Left cardiac atrium (tissue), 4 donors: ENCODE measurements around the gene EZR. TPM values are rescaled to one million over a fixed set of nuclear protein-coding genes. Genes with fewer than 3 reads are reported as not detected.

Source experiments
- ATAC-seq, 2 donors: fragments of 200-7000 bp; cut with Tn5 transposase; one replicate each; pipeline ENCODE4 v1.9.1; 2020; ENCODE audit warnings: mild to moderate bottlenecking in 2 of 2, moderate library complexity in 2 of 2
- DNase-seq: peaks from one replicate; pipeline ENCODE4 v3.0.0-alpha.2; 2020
- intact Hi-C, 2 donors: fragments of 100-400 bp; cut with DNase I; formaldehyde crosslinking; loops; one replicate each; pipeline versions ENCODE4 v1.14.1 to v1.15.1; 2022 to 2023
- total RNA-seq, 2 donors: library from RNA; stranded (reverse); fragmentation: NEBNext Ultra II Directional; extraction: Animal tissue kit (Norgen Biotek cat#: 25700); gene quantifications; one replicate each; pipeline ENCODE4 v1.2.1, GENCODE V29; 2021
- donor health status: DM: no; HTN: yes; CAD: no.
- donor health status: DM: no; HTN: yes; CAD: no; lungs with severe emphysema.
- donor health status: DM: yes; HTN: yes; CAD: no.
- donor health status: Dilated cardiomyopathy.

EZR gene
- total RNA-seq, 2 donors from 2014 or later, result 140 to 217 TPM

DNA sequence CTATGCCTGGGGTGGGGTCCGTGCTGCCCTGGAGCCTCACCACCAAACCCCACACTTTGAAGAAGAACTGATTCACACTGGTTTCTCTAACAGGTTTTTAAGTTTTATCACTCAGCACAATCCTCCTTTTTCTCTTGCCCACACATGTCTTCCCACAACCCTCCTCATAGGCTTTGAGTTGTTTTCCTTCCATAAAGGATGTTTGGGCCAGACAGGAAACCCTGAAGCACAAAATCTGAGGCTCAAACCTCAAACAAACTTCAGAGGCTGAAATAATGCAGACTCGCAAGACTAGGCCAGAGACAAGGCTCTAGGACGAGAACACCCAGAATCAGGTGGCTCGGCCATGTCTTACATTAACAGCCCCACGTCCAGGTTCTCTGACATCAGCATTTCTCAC is 35.3 kb downstream of the EZR start:
- DNase-seq (no peak), ATAC-seq (no peak)
- intact Hi-C loops, result no loop called here

DNA sequence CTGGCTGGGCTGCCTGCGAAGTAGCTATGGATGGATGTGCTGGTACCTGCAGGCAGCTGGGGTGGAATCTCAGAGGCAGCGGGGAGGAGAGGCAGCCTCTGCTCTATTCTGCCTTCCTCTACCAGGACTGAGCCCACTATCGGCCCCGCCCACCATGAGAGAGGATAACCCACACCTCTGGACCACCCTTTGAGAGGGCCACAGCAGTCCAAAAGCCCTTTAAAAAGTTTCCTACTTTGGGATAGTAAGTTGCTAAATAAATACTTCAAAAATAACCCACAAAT is 36.1 kb downstream of the EZR start:
- intact Hi-C loops, result no loop called here
- DNase-seq (no peak), ATAC-seq (no peak)

DNA sequence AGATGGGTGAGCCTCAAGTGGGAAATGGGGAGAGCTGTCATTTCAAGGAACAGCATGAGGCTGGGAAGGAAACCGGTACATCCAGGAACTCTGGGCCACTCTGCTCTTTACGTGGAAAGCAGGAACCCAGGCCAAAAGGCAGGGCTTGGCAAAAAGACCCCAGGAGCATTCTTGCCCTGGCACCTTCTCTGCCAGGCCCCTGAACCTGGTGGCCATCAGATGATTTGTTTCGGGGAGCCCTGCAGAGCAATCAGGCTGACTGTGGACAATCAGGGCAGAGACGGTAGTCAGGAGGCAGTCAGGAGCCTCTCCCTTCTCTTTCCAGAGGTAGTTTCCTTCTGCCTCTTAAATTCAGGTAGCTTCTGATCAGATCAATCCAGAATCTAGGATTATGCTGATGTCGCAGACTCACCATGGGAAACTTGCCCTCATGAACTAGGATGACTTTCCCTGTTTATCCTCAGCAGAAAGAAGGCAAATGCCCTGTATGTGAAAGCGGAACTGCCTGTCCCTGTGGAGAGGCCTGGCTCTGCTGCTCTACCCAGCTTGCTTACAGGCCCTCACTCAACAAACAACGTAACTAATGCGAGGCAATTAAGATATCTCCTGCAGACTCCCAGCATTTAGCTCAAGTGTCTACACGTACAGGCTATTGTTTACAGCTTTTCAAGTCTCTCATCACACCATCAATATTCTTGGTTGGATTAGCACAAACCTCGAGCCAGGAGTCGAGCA is 36.6 kb downstream of the EZR start:
- ATAC-seq (no peak), DNase-seq (no peak)
- intact Hi-C loops, result no loop called here

DNA sequence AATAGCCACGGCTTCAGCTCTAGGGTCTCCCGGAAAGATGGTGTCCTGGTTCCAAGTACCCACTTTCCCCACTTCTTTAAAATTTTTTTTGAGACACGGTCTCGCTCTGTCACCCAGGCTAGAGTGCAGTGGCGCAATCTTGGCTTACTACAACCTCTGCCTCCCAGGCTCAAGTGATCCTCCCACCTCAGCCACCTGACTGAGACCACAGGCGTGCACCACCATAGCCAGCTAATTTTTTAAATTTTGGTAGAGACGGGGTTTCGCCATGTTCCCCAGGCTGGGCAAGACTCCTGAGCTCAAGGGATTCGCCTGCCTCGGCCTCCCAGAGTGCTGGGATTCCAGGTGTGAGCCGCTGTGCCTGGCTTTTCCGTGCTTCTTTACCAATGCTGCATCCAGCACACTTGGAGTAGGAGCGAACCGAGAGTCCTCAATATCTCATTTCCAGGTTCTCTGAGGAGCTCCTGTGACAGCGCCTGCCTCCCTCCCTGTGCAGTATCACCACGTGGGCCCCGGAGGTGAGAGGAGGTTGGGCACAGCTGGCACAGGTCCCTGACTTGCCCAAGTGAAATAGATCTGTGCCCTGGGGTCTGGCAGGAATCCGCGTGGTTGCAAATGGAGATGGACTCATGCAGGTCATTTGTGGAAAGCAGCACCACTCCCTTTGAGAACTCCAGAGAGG is 37.3 kb downstream of the EZR start:
- DNase-seq (no peak), ATAC-seq (peak in 1 of 2 donors; percentile 1)
- intact Hi-C loops, result no loop called here

DNA sequence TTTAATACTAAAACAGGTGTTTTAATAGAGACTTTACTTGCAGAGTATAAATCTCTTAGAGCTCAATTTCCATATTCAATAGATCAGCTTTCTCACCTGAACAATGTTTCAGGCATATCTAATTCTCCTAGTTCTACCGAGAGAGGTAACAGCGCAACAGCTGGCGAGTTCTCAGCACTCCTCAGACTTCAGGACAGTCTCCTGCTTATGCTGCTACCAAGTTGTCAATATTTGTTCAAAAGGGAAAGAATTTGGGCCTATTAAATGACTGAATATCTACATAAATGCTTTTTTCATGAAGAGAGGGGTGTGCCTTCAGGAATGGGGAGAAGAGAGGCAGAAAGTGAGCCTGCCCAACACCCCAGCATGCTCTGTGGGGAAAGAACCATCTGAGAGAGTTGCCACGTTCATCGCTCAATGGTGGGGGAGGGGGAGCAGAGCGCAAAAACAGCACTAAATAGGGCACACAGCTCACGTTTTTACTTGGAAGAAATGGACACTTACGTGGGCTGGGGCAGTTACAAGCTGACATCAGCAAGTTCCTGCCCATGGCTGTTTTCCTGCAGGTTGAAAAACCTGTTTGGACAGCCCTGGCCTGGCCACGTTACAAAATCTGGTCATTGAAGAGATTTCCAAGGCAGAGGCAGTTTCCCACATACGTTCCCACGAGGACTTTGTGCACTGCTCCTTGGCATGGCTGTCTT is 38.0 kb downstream of the EZR start:
- no peak for ATAC-seq
- intact Hi-C loops, result no loop called here
- no peak for DNase-seq

DNA sequence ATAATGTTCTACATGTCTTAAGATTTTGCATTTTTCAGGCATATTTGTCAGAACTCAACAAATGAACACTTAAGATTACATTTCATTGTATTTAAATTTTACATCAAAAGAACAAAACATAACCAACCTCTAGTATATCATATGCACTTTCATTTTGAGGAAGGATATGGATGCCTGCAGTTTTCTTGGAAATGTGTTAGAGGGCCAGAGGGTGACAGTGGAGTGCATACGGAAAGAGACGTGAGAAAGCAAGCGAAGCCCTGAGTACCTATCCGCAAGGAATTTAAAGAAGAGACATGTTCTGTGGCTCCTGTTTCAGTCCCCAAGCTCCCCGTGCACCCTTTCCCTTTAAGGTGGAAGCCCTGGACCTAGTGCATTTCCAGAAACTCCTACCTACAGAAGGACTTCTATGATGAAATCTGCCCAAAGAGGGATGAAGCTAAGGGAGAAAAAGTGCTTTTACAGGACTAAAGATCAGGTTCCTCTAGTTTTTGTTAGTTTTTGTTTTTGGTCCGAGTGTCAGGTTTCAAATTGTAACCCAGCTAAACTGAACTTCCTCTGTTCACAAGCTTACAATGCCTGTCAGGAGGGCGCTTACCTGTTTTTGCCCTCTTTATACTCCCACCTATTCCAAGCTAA is 38.8 kb downstream of the EZR start:
- ATAC-seq (no peak), DNase-seq (no peak)
- intact Hi-C loops, result no loop called here

DNA sequence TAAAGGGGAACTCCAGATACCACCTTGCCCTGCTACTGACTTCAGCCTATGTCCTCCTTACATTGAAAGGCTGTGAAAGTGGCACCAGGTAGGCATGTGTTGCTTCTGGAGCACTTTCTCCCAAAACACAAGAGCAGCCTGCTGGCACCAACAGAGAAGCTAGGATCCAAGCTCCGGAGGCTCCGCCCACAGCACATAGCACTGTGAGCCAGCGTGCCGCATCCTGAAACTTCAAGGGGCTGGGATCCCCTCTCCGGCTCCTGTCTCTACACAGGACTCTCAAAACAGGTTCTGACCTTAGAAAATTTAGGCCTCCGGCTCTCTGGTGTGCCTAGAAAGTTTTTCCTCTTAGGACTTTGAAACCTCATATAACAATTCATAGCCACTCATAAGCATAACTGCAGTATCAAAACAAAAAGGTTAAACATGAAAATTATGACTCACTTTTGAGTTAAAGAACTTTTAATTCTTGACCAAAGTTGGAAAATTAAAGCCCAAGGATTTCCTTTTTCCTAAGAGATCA is 41.1 kb downstream of the EZR start:
- ATAC-seq (peak; percentile 7 to 32), DNase-seq (no peak)
- intact Hi-C loops, result no loop called here

DNA sequence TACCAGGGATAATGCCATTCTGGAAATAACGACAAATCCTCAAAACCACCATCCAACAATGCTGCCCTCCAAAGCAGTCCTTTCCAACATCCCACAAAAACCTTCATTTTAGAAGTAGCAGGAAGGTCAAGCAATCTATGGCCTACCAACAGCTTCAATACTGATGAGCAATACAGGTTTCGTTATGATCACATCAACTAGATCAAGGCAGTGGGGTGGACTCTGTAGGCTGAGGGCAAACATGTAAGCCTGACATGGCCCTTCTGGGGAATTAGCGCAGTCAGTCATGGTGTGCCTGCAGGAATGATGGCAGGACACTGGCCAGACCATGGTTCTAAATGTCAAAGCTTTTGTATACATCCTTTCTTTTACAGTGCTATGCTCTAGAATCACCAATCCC is 41.7 kb downstream of the EZR start:
- intact Hi-C loops, result no loop called here
- DNase-seq (no peak), ATAC-seq (no peak)

DNA sequence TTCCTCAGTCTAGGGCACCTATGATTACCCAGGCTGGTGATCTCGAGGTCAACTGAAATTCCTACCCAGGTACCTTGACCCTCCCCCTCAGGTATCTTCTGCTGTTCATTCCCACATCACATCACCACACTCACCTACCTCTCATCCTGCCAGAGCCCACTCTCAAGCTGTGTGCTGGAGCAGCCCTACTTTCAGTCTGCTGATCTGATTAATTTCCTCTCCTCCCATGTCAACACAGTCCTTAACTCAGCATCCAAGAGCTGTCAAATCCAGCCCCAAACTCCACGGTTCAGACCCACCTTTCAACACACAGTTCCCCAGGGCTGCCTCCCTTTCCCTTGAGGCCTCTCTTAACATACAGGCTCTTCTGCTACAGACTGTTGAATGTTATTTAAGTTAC is 42.4 kb downstream of the EZR start:
- intact Hi-C loops, result no loop called here
- DNase-seq (no peak), ATAC-seq (no peak)

DNA sequence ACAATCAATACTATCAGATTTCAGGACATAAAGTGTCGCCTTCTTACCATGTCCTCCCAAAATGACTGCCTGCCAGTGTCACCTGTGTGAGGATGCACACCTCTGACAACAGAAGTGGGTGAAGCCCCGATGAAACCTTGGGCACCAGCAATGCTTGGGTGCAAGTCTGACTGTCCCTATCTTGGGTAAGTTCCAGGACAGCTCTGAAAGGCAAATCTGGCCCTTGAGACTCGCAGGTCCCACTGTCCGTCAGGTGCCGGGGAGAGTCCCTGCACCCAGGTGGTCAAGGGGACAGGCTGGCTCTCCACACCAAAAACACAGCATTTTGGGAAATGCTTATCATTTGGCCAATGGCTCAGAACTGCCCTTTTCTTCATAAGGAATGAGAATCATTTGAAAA is 43.3 kb downstream of the EZR start:
- DNase-seq (no peak), ATAC-seq (no peak)
- intact Hi-C loops, result no loop called here

DNA sequence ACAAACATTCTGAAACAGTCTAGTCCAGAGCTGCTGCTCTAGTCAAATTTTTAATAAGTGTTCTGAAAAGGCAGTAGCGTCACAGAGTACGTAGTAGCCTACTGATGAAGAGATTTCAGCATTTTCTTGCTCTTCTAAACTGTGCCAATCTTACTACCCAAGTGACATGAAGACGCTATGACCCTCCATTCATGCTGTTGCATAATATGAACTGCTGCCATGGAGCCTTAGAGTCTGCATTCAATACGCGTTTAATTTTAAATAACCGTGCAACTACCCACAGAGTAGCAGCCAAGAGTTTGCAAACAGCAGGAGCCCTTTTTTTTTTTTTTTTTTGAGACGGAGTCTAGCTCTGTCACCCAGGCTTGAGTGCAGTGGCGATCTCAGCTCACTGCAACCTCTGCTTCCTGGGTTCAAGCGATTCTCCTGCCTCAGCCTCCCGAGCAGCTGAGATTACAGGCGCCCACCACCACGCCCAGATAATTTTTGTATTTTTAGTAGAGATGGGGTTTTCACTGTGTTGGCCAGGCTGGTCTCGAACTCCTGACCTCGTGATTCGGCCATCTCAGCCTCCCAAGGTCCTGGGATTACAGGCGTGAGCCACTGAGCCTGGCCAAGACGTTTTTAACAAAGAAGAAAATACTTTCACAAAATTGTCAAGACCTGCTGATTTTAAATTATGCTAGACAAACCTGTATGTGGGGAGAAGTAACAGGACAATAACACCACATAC is 44.3 kb downstream of the EZR start:
- intact Hi-C loops, result no loop called here
- ATAC-seq (no peak), DNase-seq (no peak)

DNA sequence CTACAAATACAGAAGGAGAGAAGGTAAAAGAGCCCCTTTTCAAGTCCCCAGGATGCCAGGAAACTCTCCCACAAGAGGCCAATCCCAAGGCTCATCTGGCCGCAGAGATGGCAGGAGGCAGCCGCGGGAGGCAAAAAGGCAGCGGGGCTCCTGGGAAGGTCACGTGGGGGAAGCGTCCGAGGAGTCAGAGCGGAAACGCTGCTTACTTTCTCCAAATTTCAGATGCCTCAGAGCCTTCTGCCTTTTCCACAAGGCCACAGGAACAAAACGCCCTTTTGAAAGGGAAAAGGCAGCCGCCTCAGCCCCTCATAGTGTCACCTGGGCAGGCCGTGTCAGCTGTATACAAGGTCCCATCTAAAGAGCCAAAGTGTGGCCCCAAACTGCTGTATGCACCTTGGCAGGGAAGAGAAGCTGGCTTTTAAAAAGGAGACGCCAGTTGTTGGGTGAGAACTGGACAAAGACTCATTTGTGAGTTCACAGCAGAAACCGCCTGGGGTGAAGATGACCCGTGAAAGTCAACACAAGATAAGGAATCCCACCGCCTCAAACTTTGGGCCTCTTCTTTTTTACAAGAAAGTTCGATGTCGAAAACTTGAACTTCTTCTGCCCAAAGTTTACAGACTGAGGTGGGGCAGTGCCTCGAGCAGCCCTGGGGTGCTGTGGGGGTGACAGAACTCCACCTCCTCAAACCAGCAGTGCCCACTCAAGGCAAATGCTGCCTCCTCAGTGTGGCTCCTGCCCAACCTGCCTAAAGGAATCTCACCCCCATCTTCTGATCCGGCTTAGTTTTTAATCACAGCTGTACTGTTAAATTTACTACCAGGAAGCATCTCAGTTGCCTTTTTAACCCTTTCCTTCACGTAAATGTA is 45.4 kb downstream of the EZR start:
- intact Hi-C loops, result no loop called here
- no peak for ATAC-seq
- DNase-seq, result no peak

DNA sequence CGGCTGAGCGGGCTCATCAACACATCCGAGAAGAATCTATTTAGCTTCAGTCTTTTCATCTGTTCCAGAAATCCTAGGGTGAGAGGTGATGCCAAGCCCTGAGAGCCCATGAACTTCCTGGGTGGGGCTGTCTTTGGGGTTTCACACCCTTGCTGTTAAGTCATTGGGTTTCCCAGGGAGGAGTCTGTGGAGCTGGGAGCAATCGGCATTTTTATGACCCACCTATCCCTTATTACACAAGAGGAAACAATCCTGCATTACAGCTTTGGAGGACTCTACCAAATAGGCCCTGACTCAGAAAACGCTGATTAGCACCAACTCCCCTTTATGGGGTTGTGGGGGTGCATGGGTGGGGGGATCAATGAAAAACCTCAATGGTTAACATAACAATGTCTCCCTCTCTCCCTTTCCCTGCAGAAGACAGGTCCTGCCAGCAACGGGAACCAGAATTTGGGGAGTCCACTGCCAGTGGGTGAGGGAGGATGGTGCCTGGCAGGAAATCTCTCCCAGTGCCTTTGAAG is 46.3 kb downstream of the EZR start:
- DNase-seq (no peak), ATAC-seq (peak in 1 of 2 donors; percentile 1)
- intact Hi-C loops, result no loop called here

DNA sequence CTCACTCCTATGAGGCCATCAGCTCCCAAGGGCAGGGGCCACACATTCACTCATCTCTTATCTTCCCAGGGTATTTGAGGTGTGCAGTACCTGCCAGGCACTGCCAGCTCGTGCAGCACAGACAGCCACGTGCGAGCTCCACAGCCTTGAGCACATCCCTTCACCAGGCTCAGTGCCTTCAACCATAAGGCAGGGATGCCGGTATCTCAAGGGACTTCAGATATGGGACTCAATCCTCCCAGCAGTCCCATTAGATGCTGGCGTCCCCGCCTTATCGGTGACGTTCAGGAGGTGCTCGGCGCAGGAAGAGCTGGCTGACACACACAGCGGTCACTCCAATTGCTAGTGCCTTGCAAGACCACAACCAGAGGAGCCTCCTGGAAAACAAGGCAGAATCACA is 47.0 kb downstream of the EZR start:
- no peak for ATAC-seq
- intact Hi-C loops, result no loop called here
- DNase-seq, result no peak

DNA sequence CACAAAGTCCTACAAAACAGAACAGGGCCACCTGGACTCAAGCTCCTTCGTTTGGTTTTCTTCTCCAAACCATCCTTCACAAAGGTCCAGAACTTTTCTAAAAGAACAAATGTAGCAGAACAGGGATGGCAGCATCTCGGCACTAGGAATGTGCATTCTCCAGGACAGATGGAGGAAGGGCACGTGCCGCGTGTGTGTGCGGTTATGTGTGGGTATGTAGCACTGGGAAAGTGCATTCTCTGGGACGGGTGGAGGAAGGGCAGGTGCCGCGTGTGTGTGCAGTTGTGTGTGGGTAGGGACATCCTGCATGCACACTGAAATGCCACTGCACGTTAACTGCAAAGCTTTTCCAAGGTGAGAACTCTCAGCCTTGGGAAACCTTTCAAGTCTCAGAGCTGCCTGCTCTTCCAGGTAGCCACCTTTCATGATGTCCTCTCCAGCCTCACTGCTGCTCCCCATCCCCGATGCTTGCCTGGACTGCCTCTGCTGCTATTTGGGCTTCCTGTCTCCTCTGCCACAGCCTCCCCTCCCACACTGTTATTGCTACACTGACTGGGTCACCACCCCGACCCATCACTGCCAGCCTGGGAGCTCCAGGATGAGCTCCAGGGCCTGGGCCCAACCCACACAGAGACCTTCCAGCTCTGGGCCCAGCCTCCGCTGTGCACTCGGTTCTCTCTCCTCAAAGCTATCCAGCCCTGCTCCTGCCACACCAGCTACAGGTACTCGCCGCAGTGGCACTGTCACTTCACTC is 47.6 kb downstream of the EZR start:
- intact Hi-C loops, result no loop called here
- peak in 1 of 2 donors; percentile 0 for ATAC-seq

DNA sequence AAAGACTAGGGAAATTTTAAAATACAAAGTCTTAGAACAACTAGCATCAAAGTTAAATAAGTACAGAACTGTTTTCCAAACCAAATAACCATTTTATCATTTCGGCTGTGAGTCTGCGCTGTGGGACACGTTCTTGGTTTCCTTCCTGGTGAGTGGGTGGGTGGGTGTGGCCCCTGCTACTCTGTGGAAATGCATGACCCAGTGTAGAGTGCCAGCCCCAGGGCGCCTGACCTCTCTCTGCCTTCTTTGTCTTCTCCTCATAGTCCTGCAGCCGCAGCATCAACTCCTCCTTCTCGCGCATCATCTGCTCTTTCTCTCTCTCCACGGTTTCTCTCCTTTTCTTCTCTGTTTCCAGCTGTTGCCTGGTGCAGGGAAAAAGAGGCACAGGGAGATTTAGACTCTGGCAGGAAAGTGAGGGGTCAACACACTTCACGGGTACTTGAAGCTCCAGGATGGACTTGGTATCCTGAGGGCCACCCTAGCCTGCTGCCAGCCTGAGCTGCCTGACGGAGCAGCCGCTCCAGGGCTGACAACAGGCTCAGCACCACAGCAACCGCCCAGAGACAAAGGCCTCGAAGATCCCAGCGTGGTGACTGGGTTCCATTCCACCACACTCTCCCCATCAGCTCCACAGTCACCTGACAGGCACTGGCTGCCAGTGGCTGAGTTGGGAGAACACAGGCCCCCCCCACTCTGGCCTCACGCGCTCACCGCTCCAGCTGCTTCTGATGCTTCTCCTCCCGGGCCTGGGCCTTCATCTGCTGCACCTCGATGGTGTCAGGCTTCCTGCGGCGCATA is 48.4 kb downstream of the EZR start:
- intact Hi-C loops, result no loop called here
- ATAC-seq (peak; percentile 13 to 21), DNase-seq (peak; percentile 79)

More for the DNA sequence above, 47.6 kb downstream of the EZR start:
- no peak for DNase-seq
